ENCODE results near the gene ZNF287.
A peak's percentile ranks its signal among the peaks of the same experiment; 100 is the strongest.
"Not testable (repeated sequence)": the region's sequence is repeated elsewhere in the genome, so short reads cannot be mapped to it uniquely, and the experiment has no call there.

ZNF287 gene

GRCh38 chr17:16527298-16527697, 41.7 kb downstream of the ZNF287 start:
- no peak overlapping the region for H3K27ac ChIP-seq (ENCODE audit: low read depth, low read length, poor library complexity, severe bottlenecking)
- H3F3A ChIP-seq (ENCODE audit: insufficient read depth, low read length), result no peaks in the 10 kb centered on the region
- no peaks in the 10 kb centered on the region; the same call in 1 of the 2 replicates for H3K27me3 ChIP-seq (ENCODE audit: insufficient read depth, low read length)
- no peak overlapping the region for H3K9ac ChIP-seq (ENCODE audit: low read length)
- no peaks in the 10 kb centered on the region for H3K4me1 ChIP-seq (ENCODE audit: insufficient read depth, low read length, severe bottlenecking)
- H3K79me2 ChIP-seq (ENCODE audit: insufficient read depth, low read length), result no peaks in the 10 kb centered on the region
- no peak overlapping the region for H2AFZ ChIP-seq (ENCODE audit: low read length)
- H4K20me1 ChIP-seq (ENCODE audit: insufficient read depth, low read length), result no peaks in the 10 kb centered on the region
- no peak for TF ChIP-seq EZH2 (IDR thresholded peaks at IDR 0.05; ENCODE audit: borderline replicate concordance, low read length)
- no peak for TF ChIP-seq CTCF (IDR thresholded peaks at IDR 0.05; ENCODE audit: low read length)
- H3K4me3 ChIP-seq (ENCODE audit: low read depth, low read length, poor library complexity, severe bottlenecking), result no peak overlapping the region
- H3K9me2 ChIP-seq (ENCODE audit: low read depth, low read length), result no peaks in the 10 kb centered on the region
- no peak overlapping the region for H3K4me2 ChIP-seq (ENCODE audit: low read length)
- no peaks in the 10 kb centered on the region for H3K9me3 ChIP-seq (ENCODE audit: low read length)
- no peaks in the 10 kb centered on the region; the same call in 1 of the 2 replicates for H3K36me3 ChIP-seq (ENCODE audit: insufficient read depth, low read length)

GRCh38 chr17:16525556-16525955, 43.4 kb downstream of the ZNF287 start:
- H3K27me3 ChIP-seq (ENCODE audit: insufficient read depth, low read length); H3K9ac ChIP-seq (ENCODE audit: low read length); H3F3A ChIP-seq (ENCODE audit: insufficient read depth, low read length); H3K4me1 ChIP-seq (ENCODE audit: insufficient read depth, low read length, severe bottlenecking); H3K27ac ChIP-seq (ENCODE audit: low read depth, low read length, poor library complexity, severe bottlenecking); H4K20me1 ChIP-seq (ENCODE audit: insufficient read depth, low read length); H2AFZ ChIP-seq (ENCODE audit: low read length); H3K9me2 ChIP-seq (ENCODE audit: low read depth, low read length); H3K4me3 ChIP-seq (ENCODE audit: low read depth, low read length, poor library complexity, severe bottlenecking); H3K9me3 ChIP-seq (ENCODE audit: low read length); H3K79me2 ChIP-seq (ENCODE audit: insufficient read depth, low read length); H3K36me3 ChIP-seq (ENCODE audit: insufficient read depth, low read length); H3K4me2 ChIP-seq (ENCODE audit: low read length): not testable (repeated sequence)

GRCh38 chr17:16521070-16521727, 47.8 kb downstream of the ZNF287 start:
- H3K27me3 ChIP-seq (ENCODE audit: insufficient read depth, low read length), result no peaks in the 10 kb centered on the region; the same call in 1 of the 2 replicates
- H3K27ac ChIP-seq (ENCODE audit: low read depth, low read length, poor library complexity, severe bottlenecking), result no peak overlapping the region
- H3K36me3 ChIP-seq (ENCODE audit: insufficient read depth, low read length), result no peaks in the 10 kb centered on the region
- H3K4me2 ChIP-seq (ENCODE audit: low read length), result no peak overlapping the region
- H3F3A ChIP-seq (ENCODE audit: insufficient read depth, low read length), result no peaks in the 10 kb centered on the region
- H4K20me1 ChIP-seq (ENCODE audit: insufficient read depth, low read length), result no peaks in the 10 kb centered on the region
- no peaks in the 10 kb centered on the region for H3K9me2 ChIP-seq (ENCODE audit: low read depth, low read length)
- no peaks in the 10 kb centered on the region for H3K79me2 ChIP-seq (ENCODE audit: insufficient read depth, low read length)
- no peak overlapping the region for H2AFZ ChIP-seq (ENCODE audit: low read length)
- no peak for TF ChIP-seq EZH2 (IDR thresholded peaks at IDR 0.05; ENCODE audit: borderline replicate concordance, low read length)
- peak; percentile 92 for TF ChIP-seq CTCF (IDR thresholded peaks at IDR 0.05; ENCODE audit: low read length)
- H3K4me3 ChIP-seq (ENCODE audit: low read depth, low read length, poor library complexity, severe bottlenecking), result no peak overlapping the region
- H3K9ac ChIP-seq (ENCODE audit: low read length), result no peak overlapping the region
- no peaks in the 10 kb centered on the region for H3K4me1 ChIP-seq (ENCODE audit: insufficient read depth, low read length, severe bottlenecking)
- H3K9me3 ChIP-seq (ENCODE audit: low read length), result no peaks in the 10 kb centered on the region

- Histone ChIP-seq H3K9ac (ENCODE audit: low read length) (no peak overlapping the region), H3K79me2 (ENCODE audit: insufficient read depth, low read length) (no peaks in the 10 kb centered on the region), H3K9me2 (ENCODE audit: low read depth, low read length) (no peaks in the 10 kb centered on the region), H3F3A (ENCODE audit: insufficient read depth, low read length) (no peaks in the 10 kb centered on the region), H3K9me3 (ENCODE audit: low read length) (no peaks in the 10 kb centered on the region), H3K27me3 (ENCODE audit: insufficient read depth, low read length) (no peaks in the 10 kb centered on the region; the same call in 1 of the 2 replicates), H3K36me3 (ENCODE audit: insufficient read depth, low read length) (no peaks in the 10 kb centered on the region), H3K4me2 (ENCODE audit: low read length) (no peak overlapping the region), H3K27ac (ENCODE audit: low read depth, low read length, poor library complexity, severe bottlenecking) (no peak overlapping the region), H2AFZ (ENCODE audit: low read length) (no peak overlapping the region), H3K4me1 (ENCODE audit: insufficient read depth, low read length, severe bottlenecking) (no peaks in the 10 kb centered on the region), H3K4me3 (ENCODE audit: low read depth, low read length, poor library complexity, severe bottlenecking) (no peak overlapping the region), H4K20me1 (ENCODE audit: insufficient read depth, low read length) (no peaks in the 10 kb centered on the region)
- no peak for TF ChIP-seq CTCF (IDR thresholded peaks at IDR 0.05; ENCODE audit: low read length)
- TF ChIP-seq EZH2 (IDR thresholded peaks at IDR 0.05; ENCODE audit: borderline replicate concordance, low read length), result no peak
These were observed 50.0 kb downstream of the ZNF287 start for GRCh38 chr17:16519021-16519420.
